GM19455 (cell line): ENCODE measurements around the gene NADK.

Experiments used
- ATAC-seq: cut with Tn5 transposase; IDR thresholded peaks from one replicate; pipeline ENCODE4 v1.9.1; 2021; ENCODE audit not compliant: unreplicated experiment

NADK gene

DNA sequence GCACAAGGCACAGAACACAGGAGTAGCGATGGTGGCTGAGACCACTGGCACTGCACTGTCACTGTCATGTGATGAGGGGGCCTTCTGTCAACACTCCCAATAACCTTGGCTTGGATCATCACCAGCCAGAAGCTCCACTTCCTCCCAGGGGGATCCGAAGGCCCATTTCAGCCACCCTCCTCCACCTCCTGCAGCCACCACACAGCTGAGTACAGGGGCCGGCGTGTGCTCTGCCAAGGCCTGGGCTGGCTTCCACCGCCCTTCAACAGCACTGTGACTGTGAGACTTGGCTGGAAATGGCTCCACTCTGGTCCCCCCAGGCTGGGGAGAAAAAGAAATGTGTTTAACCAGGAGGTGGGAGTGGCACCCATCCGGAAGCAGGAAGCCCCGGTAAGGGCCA lies 9.9 kb upstream of the NADK start:
- ATAC-seq: no peak

DNA sequence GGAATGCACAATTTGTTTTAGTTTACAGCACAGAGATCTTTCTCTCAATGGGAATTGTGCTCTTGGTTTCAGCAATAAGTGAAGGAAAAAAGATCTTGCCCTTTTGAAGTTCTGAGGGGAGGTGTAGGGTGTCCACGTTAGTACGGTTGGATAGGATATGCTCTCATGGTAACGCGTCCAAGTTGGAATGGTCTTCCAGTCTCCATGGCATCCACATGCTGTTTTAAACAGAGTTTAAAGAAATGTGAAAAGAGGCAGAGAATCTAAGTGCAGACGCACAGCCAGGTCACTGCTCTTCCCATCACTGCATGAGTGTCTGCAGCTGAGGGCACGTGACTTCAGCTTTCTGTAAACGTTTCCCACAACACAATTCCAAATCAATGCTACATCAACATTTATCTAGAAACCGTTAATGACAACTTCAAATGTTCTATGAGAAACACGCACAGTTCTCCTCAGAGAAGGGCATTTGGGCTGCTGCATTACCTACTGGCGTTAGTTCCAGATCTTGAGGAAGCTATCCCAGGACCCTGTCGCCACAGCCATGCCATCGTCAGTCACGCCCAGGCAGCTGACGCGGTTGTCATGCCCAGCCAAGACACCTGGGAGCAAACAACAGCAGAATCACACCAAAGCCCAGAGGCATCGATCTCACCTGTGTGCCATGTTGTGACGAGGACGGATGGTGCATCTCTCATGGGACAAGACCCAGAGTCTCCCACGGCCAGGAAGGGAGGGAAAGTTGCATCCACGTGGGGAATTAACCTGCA lies 8.8 kb upstream of the NADK start:
- no peak for ATAC-seq

DNA sequence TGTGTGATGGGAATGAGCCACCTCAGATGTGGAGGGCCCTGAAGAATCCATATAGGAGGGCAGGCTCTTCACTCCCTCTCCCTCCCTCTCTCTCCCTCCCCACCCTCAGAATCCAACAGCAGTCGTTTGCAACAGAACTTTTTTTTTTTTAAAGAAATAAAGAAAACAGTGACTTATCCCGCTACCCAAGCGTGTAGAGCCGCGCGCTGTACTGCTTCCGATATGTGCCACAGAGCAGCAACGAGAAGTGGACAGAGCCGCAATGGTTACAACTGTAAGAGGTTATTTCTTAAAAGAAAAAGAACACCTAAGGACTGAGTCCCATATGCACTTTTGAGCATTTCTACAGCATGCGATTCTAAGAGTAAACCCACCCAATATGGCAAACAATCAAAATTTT lies 7.4 kb upstream of the NADK start:
- ATAC-seq: no peak

DNA sequence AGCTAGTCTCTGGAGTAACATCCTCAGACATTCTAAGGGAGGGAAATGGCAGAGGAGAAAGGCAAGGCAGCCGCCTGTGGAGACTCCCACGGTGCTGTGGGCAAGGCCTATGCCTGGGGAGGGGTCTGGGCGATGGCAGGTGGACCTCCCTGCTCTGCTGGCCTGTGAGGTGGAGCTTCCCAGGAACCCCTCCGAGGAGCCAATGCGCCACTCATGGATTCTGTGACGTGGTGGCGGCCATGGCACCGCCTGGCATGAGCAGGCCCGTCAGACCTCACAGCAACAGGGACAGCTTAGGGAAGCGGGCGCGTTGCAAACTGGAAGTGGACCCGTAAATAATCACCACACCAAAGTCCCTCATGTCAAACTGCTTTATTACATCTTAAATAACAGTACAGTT lies 6.7 kb upstream of the NADK start:
- ATAC-seq: no peak

DNA sequence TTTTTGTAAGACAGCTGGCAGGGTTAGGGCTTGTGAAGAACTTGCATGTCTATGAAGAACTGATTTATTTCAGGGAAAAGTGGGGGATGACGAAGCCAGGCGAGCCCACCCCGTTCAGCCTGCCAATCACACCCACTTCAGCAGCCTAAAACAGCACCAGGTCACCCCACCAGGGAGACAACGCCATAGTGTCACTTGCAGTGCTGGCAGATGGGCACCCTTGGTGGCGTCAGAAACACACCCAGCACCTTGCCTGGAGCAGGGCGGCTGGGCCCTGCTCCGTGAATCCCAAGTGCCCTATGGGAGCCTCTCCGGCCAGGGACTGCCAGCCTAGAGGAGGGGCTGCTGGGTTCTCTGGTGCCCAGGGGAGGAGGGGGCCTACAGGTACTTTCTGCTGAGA lies 5.0 kb upstream of the NADK start:
- ATAC-seq: no peak

DNA sequence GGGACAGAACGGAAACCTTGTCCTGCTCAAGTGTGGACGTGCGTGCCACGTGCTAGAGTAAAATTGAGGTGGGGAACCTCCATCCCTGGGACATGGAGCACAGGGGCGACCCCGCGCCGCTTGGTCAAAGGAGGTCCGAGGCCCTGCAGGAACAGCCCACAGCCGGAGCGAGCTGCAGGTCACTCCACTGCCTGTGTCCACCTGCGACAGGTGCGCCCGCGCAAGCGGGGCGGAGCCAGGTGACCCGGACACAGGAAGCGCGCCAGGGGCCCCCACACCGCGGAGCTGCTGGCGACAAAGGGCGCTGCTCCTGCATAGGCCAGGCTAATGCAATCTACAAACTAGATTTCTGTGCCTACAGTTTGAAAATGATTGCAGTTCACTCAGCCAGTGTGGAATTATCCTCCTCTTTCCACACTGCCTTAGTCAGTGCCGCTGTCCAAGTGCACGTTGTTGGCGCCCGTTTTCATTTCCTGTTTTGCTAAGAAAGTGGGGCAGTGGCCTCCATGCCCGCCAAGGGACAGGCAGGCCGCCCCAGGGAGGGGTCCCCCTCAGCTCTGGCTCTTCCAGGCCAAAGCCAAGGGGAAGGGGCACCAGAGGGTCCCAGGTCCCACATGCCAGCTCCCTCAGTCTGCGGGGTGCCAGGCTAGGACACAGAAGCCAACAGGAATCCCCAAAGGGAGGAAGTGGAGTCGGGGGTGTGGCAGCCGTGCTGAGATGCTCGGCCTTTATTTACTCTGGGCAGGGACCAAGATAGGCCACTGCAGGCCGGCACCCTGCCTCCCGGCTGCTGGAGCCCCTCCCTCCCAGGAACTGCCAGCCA lies 4.3 kb upstream of the NADK start:
- no peak for ATAC-seq

DNA sequence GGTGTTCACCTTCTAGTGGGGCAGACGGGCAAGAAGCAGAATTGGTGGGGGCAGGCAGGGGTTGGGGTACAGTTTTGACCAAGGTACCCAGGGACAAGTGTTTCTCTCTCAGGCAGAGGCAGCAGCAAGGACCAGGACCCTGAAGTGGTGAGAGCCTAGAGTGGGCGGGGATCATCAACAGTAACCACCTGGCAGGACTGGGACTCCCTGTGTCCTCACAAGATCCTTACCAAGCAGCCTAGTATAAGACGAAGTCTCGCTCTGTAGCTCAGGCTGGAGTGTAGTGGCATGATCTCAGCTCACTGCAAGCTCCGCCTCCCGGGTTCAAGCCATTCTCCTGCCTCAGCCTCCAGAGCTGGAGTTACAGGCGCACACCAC lies 3.2 kb upstream of the NADK start:
- no peak for ATAC-seq

DNA sequence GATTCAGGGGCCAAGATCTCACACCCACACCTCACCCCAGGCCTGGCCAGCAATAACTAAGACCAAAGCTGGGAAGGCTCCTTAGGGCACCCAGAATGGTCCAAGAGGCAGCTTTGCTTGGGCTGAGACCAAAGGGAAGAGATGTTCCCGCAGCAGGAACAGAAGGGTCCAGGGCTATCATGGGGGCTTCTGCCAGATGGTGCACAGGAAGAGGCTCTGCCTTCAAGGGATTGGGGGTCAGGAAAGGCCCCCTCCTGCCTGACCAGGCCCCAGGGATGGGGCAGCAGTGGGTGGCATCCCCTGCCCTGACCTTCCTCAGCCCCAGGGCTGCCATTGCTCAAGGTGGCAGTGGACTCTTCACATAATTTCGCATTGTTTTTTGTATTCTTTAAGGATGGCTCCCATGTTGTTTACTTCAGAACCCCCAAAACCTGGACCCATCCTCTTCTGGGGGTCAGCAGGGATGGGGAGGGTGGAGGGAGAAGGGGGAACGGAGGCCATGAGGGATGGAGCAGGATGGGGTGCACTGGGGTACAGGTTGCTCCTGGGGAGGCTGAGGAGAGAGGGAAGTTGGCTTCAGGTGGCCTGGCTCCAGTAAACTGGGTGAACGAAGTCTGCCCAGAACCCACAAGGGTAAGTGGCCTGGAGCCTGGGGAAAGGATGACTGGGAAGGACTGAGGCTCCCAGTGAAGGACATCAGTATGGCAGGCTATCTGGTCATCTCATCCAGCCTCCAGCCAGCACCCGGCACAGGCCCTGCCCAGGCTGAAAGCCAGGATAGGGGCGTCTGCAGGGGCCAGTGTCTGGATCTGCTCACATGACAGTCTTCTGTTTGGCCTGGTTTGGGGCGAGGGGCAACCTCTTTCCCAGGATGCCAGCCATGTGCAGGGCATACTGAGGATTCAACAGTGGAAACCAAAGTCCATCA lies 2.6 kb upstream of the NADK start:
- ATAC-seq: no peak

DNA sequence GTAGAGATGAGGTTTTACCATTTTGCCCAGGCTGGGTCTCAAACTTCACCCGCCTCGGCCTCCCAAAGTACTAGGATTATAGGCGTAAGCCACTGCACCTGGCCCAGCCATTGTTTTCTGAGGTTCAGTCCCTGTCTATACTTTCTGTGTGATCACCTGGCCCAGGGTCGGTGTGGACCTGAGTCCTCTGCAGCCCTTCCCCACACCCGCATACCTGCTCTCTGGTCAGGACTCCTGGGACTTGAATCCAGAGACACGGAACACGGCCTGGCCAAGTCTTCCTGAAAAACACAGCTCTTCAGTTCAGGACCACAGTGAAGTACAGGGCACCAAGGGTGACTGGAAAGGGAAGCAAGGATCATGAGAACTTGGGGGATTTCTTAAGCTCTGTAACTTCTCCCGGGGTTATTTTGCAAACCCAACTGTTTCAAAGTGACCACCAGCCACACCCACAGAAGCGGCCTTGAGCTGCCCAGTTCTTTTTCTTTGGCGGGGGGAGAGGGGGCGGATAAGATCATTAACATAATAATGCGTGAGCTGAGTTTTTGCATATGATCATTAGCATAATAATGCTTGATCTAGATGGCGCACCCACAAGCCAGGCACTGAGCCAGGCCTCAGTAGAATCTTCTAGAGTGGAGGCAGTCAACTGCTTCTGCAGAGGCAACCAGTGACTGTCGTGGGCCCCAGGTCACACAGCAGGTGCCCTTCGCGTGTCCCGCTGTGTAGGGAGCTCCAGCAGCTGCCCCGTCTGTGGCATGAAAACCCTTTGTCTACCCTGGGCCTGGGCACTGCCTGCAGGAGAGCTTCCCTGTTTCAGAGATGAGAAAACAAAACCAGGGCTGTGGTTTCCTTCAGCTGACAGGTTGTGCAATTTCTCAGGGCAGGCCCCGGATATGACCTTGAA lies 1.7 kb upstream of the NADK start:
- peak; percentile 35 for ATAC-seq

DNA sequence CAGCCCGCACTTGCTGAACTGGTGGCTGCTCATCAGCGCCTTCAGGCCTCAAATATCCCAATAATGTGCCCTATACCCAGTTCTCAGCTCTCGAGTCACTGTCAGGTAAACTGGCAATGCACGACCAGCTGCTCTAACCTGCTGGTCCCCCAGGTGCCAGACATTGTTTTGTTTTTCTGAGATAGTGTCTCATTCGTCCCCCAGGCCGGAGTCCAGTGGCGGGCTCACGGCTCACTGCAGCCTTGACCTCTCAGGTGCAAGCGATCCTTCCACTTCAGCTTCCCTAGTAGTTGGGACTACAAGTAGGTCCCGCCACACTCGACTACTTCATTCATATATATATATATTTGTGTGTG lies 1.0 kb upstream of the NADK start:
- no peak for ATAC-seq

DNA sequence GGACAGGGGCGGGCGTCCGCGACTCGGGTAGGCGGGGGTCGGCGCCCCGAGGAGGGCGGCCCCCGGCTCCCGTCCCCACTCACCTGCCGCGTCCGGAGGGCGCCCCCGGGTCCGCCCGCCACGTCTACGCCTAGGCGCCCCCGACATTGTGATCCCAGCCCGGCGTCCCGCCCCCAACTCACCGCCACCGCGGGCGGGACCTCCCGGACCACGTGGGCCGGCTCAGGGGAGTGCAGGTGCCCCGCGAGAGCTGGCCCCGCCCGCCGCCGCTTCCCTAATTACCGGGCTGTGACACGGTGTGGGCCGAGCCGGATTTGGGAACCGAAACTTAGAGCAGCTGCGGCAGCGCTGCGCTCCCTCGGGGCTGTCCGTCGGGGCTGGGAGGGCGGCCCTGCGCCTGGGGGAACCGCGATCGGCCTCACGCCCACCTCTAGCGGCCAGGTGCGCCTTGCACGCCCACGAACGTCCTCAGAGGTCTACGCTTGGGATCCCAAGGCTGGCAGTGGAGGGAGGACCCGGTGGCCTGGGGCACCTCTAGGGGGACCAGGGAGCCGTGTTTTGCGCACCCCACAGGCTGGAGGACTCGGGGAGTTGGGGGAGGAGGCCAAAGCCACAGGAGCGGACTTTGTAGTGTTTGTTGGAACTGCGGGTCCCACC lies 521 bp upstream of the NADK start:
- peak; percentile 66 for ATAC-seq

DNA sequence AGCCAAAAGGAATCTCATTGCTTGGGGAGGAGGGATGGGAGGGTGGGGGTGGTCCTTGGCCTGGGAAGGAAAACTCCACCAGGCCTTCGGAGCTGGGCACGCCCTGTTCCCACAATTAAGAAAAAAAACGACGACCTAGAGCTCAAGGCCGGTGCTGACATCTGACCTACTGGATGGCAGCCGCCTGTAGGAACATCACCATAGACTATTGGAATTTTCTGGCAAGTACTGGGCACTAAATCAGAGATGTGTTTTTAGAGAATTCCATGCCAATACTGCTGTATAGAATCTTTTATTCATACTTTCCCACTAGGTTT lies 729 bp downstream of the NADK start:
- ATAC-seq: no peak

DNA sequence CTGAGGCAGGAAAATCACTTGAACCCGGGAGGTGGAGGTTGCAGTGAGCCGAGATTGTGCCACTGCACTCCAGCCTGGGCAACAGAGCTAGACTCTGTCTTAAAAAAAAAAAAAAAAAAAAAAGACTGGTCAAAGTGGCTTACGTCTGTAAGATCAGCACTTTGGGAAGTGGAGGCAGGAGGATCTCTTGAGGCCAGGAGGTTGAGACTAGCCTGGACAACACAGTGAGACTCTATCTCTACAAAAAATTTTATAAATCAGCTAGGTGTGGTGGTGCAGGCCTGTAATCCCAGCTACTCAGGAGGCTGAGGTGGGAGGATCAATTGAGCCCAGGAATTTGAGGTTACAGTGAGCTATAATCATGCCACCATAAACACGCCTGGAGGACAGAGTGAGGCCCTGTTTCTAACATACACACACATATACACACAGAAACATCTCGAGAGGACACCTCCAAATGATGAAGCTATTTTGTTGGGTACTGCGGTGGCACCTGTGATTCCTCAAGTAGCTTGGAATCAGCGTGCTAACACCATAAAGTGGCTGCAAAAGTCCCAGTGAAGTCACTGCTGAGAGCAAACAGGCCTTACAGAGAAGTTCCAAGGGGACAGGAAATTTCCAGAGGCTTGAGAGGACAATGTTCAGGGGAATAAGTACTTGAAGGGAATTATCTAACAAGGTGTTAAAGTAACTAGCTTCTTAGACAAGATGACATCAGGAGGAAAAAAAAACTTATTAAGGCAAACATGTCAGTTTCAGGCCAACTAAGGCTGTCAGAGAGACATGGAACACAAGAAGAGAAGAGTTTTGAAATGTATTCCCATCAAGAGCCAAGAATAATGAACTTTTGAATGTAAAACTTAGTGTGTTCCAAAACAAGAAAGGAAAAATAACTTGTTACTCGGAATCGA lies 1.3 kb downstream of the NADK start:
- ATAC-seq: no peak

DNA sequence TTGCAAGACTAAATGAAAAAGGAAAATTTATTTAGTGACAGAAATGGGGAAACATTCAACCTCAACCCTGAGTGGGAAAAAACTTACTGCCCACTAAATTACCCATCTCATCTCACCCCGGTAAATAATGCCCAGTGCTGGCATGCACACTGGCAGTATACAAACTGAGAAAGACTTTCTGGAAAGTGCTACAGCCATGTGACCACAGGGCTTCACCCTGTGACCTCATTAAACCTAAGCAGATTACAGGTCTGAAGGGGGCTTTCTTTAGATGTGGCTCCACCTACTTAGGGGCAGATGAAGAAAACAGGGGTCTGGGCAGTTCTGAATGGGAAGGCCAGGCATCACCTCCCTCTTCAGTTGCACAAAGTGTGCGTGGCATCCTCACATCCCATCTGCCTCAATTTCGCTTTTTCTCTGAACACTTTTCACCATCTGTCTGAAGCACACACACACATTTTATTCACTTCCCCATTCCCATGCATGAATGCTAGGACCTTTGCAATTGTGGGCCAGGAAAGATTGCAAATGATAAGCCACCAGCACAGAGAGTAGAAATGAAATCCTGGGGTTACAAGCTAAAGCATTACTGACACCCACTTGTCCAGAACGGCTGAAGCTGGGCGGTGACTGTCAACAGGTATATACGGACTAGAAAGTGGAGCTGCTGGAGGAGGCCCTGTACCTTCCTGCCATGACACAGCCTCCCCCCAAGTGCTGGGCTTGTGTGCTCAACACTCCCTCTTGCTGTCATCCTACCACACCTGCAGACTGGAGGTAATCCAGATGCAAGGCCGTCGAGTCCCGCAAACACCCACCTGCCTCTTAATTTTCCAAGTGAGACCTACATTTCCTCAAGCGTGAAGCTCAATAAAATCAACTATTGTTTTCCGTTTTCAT lies 2.7 kb downstream of the NADK start:
- ATAC-seq: no peak

DNA sequence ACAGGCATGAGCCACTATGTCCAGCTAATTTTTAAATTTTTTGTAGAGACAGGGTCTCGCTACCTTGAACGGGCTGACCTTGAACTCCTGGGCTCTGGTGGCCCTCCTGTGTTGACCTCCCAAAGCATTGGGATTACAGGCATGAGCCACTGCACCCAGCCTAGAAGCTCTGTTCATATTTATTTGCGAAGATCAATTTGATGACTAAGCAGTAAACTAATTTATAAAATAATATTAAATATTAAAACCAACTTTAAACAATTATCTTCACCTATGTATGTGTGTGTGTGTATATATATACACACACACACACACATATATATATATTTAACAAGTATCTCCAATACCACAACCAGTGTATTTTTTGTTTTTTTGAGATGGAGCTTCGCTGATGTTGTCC lies 4.4 kb downstream of the NADK start:
- no peak for ATAC-seq

DNA sequence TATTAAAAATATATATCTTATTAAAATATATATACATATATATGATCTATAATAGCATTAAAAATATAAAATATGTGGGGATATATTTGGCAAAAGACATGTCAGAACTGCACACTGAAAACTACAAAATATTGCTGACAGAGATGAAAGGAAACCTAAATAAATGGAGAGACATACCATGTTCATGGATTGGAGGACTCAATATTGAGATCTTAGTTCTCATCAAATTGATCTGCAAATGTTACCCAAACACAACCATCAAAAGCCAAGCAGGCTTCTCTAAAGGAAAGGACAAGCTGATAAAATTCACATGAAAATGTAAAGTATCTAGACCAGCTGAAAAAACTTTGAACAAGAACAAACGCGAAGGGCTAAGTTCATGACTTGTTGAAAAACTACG lies 7.2 kb downstream of the NADK start:
- no peak for ATAC-seq

DNA sequence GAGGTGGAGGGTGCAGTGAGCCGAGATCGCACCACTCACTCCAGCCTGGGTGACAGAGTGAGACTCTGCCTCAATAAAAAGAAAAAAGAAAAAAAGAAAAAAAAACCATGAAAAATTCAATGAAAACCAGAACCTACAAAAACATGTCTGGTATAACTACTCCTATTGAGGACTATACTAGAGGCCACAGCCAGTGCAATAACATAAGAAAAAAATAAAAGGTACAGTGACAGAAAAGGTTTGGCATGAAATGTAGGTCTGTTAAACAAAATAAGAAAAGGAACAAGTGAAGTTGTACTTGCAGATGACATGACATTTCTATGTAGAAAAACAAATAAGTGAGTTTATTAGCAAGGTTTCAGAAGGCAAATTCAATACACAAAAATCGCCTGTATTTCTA lies 8.2 kb downstream of the NADK start:
- ATAC-seq: no peak
